HG03108 (cell line): ENCODE data around the gene AHR.
"Not testable (repeated sequence)": the region's sequence is repeated elsewhere in the genome, so short reads cannot be mapped to it uniquely, and the experiment has no call there.

Experiments
- ATAC-seq: cut with Tn5 transposase; IDR thresholded peaks from one replicate; pipeline ENCODE4 v1.9.1; 2021; ENCODE audit warnings: moderate library complexity; ENCODE audit not compliant: unreplicated experiment

AHR gene

DNA sequence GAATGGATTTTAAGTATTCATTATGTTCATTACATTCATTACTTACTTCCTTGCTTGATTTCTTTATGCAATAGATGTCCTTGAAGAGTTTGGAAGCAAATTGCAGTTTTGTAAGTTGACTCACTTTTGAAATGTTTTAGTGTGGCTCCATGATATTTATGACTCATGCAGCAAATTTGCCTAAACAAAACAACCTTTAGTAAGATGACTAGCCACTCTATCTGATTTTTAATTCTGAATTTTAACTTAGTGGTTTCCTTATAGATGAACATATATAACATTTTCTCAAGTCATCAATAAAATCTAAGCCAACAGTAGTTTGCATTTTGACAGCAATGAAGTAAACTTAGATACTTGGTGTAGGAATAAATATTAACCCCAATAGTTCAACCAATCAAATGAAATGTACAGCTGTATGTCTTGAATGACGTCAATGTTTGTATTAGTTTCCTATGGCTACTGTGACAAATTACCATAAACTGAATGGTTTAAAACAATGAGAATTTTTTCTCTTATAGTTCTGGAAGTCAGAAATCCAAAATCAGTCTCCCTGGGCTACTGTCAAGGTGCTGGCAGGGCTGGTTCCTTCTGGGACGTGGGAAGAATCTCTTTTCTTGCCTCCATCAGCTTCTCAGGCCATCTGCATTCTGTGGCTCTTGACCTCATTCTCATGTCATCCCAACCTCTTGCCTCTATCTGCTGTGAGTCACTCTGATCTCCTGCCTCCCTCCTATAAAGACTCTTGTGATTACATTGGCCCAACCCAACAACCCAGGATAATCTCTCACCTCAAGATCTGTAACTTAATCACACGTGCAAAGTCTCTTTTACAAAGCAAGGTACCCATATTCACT is 73.4 kb downstream of the AHR start:
- no peak for ATAC-seq

DNA sequence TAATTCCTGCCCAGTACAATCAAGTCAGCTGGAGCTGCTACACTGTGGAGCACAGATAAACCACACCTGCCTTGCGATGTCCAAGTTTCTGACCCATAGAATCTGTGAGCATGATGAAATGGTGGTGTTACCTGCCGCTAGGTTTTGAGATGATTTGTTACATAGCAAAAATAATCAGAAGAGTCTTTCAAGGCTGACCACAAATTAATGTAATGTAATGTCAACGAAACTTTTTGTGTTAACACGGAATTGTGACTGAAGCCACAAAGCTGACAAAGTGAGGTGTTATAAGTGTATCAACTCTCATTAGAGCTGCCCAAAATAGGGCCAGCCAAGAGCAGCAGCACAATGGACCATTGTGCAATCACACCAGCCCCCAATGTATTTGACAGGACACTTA is 75.7 kb downstream of the AHR start:
- ATAC-seq: no peak

DNA sequence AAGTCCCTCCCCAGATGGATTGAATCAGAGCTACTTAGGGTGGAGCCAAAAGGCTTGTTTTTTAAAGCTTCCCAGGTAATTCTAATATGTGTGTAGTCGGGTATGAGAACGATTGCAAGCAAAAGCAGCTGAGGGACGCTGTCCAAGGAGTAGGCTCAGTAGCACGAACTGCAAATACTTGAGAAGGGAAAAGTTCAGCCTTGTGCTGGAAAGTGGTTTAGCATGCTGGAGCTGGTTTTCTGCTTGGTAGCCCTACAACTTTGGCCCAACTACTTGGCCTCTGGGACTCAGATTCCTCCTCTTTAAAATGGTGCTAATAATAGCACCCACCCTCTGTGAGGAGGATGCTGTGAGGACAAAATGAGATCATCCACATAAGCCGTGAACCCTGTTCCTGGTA is 76.2 kb downstream of the AHR start:
- ATAC-seq: no peak

DNA sequence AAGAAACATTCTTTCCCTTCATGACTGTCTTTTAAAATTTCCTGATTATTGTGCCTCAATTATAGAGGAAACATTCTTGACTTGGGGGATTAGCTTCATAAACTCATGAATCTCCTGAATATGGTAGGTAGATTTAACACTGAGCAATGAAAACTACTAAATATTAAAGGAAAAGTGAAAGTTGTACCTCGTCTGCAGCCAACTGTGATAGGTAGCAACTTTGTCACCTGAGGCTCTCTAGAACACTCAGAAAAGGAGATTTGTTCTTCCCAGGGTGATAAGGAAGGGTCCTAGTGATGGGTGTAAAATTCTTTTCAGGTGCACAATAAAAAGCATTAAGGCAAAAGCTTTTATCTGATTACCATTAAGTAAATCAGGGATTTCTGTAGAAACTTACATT is 78.1 kb downstream of the AHR start:
- ATAC-seq: no peak

DNA sequence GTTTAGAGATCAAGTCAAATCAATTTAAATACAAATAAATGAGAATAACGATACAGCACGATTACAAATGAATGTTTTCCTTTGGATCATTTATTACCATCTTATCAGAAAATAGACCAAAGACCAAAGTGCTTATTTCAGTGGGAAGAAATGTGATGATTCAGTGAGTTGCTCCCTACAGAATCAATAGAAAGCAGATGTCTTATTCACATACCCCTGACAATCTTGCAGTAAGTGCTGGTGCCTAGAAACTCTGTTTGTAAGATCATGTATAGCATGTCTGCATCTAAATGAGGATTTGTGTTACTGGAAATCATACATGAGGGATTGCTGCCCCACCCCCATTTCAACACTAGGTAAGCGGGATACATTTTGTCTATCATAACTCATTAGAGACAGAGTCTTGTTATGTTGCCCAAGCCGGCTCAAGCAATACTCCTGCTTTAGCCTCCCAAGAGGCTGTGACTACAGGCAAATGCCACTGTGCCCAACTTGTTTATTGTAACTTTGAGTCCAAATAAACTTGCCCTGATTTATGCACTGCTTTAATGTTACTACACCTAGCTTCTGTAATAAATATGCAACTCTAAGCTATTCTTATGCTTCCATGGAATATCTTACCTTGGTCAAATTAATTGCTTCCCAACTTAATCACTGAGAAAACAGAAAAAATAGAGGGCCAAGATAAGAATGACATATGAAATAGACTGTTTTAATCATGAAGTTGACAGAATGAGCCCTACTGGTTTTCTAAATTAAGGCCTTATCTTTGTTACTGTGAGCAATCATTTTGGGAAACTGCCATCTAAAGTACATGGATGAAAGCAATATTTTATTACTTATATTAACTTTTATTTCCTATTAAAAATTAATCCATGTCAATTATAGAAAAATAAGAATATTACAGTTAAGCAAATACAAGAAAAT is 82.5 kb downstream of the AHR start:
- no peak for ATAC-seq

DNA sequence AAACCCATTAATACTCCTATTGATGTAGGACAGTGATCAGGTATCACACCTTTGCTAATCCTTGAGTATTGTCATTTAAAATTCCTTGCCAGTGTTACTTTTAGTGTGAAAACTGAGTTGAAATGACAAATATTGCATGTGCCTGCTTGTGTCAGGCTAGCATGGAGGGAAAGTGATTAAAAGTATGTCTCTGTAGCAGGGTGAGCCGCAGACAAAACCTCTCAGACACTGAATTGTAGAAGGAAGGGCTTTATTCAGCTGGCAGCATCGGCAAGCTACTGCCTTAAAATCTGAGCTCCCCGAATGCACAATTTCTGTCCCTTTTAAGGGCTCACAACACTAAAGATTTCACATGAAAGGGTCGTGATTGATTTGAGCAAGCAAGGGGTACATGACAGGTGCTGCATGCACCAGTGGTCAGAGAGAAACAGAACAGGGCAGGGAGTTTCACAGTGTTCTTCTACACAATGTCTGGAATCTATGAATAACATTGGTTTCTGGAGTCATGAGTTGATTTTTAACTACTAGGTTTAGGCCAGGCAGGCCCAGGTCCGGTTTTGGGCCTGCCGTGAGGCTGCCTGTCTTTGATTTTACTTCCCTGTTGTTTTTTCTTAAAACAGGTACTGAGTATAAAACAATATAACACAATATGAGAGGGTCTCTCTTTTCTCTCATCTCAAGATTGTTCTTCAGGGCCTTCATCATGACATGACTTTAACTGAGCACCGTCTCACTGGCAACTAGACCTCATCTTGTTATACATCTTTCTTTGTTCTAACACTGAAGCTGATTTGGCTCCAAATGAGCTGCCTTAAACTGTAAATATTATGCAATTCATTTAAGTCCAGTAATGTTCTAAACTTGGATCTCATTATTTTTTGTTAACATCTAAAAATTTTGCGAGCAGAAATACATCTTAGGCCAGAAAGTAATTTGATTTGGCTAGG is 84.2 kb downstream of the AHR start:
- not testable (repeated sequence) for ATAC-seq

DNA sequence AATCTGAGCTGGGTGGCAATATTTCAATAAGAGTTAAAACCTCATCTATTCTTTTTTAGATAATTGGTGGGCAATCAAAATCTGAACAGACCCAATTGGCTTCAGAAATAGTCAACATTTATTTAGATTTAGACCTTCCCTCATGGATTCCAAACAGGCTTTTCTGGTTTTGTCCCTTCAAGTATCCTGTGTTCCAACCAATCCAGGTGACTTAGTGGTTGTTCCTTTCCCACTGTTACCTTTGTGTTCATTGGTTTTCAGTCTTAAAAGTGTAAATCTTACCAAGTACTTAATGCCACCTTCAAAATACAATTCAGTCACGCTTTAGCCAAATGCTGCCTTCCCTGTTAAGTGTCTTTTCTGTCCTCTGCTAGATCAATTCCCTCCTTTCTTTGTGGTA is 85.9 kb downstream of the AHR start:
- no peak for ATAC-seq

DNA sequence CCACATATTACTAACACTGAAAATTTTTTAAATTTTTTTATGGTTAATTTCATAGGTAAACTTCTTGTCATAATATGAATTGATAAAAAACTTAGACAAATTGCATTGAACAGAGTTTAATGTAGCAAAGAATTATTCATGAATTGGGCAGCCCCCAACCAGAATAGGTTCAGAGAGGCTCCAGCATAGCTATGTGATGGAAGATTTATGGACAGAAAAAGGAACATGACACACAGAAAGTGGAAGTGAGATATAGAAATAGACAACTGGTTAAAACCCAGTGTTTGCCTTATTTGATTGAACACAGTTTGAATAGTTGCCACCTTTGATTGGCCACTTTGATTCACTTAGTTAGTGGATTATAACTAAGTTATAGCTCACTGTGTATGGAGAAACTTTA is 87.2 kb downstream of the AHR start:
- no peak for ATAC-seq

DNA sequence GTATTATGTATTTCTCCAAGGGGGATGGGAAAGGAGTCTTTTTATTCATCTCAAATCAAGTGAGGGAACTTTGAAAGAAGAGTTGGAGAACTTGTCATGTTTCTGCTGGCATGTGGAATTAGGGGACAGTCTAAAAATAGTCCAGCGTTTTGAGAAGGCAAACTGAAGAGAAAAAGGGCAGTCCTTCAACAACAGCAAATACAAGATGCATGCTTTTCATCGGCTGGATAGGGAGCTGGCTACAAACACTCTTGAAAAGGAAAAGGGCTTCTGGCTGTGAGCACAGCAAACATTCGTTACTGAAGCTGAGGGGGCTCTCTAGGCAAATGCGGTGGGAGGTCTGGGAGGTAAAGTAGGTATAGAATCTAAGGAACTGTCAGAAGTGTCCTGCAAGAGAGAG is 91.9 kb downstream of the AHR start:
- no peak for ATAC-seq

DNA sequence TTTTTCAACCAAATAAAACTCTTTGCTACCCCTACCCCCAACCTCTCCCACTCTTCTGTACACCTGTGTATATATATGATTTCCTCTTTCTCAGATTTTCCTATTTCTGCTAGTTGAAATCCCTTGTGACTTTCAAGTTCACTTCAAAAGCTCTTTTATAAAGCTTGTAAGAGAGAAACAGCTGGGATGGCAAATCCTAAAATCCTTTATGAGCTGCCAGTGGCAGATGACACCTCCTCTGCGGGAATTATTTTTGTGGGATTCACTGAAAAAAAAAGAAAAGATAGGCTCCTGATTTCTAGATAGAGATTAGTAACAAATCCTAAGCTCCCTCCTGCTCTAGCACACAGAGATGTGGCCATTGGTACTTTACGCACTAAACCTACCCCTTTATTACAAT is 92.9 kb downstream of the AHR start:
- no peak for ATAC-seq

DNA sequence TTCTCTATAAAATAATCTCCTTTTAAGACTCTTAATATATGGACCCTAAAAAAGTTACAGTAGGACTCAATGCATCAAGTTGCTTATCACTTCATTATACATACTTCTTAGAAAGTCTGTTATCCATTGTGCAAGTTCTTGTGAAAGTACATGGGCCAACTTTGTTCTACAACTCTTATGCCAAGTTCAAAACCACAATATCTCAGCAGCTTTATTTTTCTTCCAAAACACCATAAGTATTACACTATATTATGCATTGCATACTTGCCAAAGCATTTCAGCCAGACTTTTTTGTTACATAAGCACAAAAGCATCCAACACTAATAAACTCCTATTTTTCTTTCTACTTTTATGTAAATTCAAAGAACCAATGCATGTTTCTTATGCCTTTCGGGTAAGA is 94.4 kb downstream of the AHR start:
- no peak for ATAC-seq

DNA sequence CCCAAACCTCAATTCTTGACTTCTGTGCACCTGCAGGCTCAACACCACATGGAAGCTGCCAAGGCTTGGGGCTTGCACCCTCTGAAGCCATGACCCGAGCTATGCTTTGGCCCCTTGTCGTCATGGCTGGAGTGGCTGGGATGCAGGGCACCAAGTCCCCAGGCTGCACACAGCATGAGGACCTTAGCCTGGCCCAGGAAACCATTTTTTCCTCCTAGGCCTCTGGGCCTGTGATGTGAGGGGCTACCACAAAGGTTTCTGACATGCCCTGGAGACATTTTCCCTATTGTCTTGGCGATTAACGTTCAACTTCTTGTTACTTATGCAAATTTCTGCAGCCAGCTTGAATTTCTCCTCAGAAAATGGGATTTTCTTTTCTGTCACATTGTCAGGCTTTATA is 96.1 kb downstream of the AHR start:
- ATAC-seq: not testable (repeated sequence)
